Measurements from ENCODE around the gene LRFN3. TPM values are rescaled to one million over a fixed set of nuclear protein-coding genes. Genes with fewer than 3 reads are reported as not detected.
"Not testable (repeated sequence)": the region's sequence is repeated elsewhere in the genome, so short reads cannot be mapped to it uniquely, and the experiment has no call there.

LRFN3 gene
- total RNA-seq, 1 donor from 2014 or later: 10.8 TPM

- no peak overlapping the region for H3K4me3 Mint-ChIP-seq (ENCODE audit: low read depth)
- intact Hi-C loops (cut with micrococcal nuclease): no loop called here
- no peaks in the 10 kb centered on the region for H3K27me3 Mint-ChIP-seq (ENCODE audit: low read depth)
- peaks cover 3% of the 10 kb centered on the region for H3K4me1 Mint-ChIP-seq (ENCODE audit: low read depth)
- H3K36me3 Mint-ChIP-seq (ENCODE audit: low read depth): peaks cover 5% of the 10 kb centered on the region
- no peaks in the 10 kb centered on the region for H3K9me3 Mint-ChIP-seq
- DNase-seq (ENCODE audit: low spot score): no peak
- H3K27ac Mint-ChIP-seq: no peak overlapping the region
Measured at GRCh38 chr19:35946203-35946602, 10.0 kb downstream of the LRFN3 start.

GRCh38 chr19:35949131-35949530 lies 13.0 kb downstream of the LRFN3 start:
- intact Hi-C loops (cut with micrococcal nuclease): no loop called here
- no peak overlapping the region for H3K4me3 Mint-ChIP-seq (ENCODE audit: low read depth)
- peaks cover 23% of the 10 kb centered on the region for H3K4me1 Mint-ChIP-seq (ENCODE audit: low read depth)
- no peaks in the 10 kb centered on the region for H3K27me3 Mint-ChIP-seq (ENCODE audit: low read depth)
- no peak overlapping the region for H3K27ac Mint-ChIP-seq
- no peaks in the 10 kb centered on the region for H3K9me3 Mint-ChIP-seq
- DNase-seq (ENCODE audit: low spot score): no peak
- H3K36me3 Mint-ChIP-seq (ENCODE audit: low read depth): peaks cover 1% of the 10 kb centered on the region

- peaks cover 8% of the 10 kb centered on the region for H3K9me3 Mint-ChIP-seq
- peaks cover 29% of the 10 kb centered on the region for H3K4me1 Mint-ChIP-seq (ENCODE audit: low read depth)
- H3K4me3 Mint-ChIP-seq (ENCODE audit: low read depth): no peak overlapping the region
- no peak for DNase-seq (ENCODE audit: low spot score)
- H3K27ac Mint-ChIP-seq: no peak overlapping the region
- peaks cover 19% of the 10 kb centered on the region for H3K27me3 Mint-ChIP-seq (ENCODE audit: low read depth)
- intact Hi-C loops (cut with micrococcal nuclease): no loop called here
- H3K36me3 Mint-ChIP-seq (ENCODE audit: low read depth): peaks cover 7% of the 10 kb centered on the region
Measured at GRCh38 chr19:35955881-35956634, 19.9 kb downstream of the LRFN3 start.

- H3K4me1 Mint-ChIP-seq (ENCODE audit: low read depth): peaks cover 24% of the 10 kb centered on the region
- H3K9me3 Mint-ChIP-seq; H3K36me3 Mint-ChIP-seq (ENCODE audit: low read depth); H3K27ac Mint-ChIP-seq; DNase-seq (ENCODE audit: low spot score); intact Hi-C loops (cut with micrococcal nuclease); H3K4me3 Mint-ChIP-seq (ENCODE audit: low read depth): not testable (repeated sequence)
- H3K27me3 Mint-ChIP-seq (ENCODE audit: low read depth): peaks cover 19% of the 10 kb centered on the region
Measured at GRCh38 chr19:35957411-35957810, 21.2 kb downstream of the LRFN3 start.

- no peak for DNase-seq (ENCODE audit: low spot score)
- intact Hi-C loops (cut with micrococcal nuclease): loop anchor here (1.0 kb wide), 1 partner anchor 96 kb away; the partner anchor contains the start of genes THAP8 and WDR62
- H3K9me3 Mint-ChIP-seq: peaks cover 8% of the 10 kb centered on the region
- H3K27ac Mint-ChIP-seq: no peak overlapping the region
- peaks cover 21% of the 10 kb centered on the region for H3K27me3 Mint-ChIP-seq (ENCODE audit: low read depth)
- H3K4me1 Mint-ChIP-seq (ENCODE audit: low read depth): peaks cover 14% of the 10 kb centered on the region
- H3K36me3 Mint-ChIP-seq (ENCODE audit: low read depth): peaks cover 7% of the 10 kb centered on the region
- peak overlapping the region; percentile 60 for H3K4me3 Mint-ChIP-seq (ENCODE audit: low read depth)
Measured at GRCh38 chr19:35958660-35959039, 22.5 kb downstream of the LRFN3 start.

GRCh38 chr19:35959040-35959967 lies 23.1 kb downstream of the LRFN3 start:
- peak; percentile 64 for DNase-seq (ENCODE audit: low spot score)
- Mint-ChIP-seq H3K36me3 (ENCODE audit: low read depth) (peaks cover 7% of the 10 kb centered on the region), H3K27me3 (ENCODE audit: low read depth) (peaks cover 22% of the 10 kb centered on the region), H3K4me1 (ENCODE audit: low read depth) (peaks cover 8% of the 10 kb centered on the region), H3K9me3 (peaks cover 8% of the 10 kb centered on the region), H3K4me3 (ENCODE audit: low read depth) (no peak overlapping the region), H3K27ac (no peak overlapping the region)
- intact Hi-C loops (cut with micrococcal nuclease): loop anchor here (1.0 kb wide), 1 partner anchor 95 kb away; the partner anchor contains the start of genes THAP8 and WDR62

- no peak overlapping the region for H3K27ac Mint-ChIP-seq
- peaks cover 22% of the 10 kb centered on the region for H3K27me3 Mint-ChIP-seq (ENCODE audit: low read depth)
- no peak overlapping the region for H3K4me3 Mint-ChIP-seq (ENCODE audit: low read depth)
- intact Hi-C loops (cut with micrococcal nuclease): loop anchor here (1.0 kb wide), 1 partner anchor 94 kb away; the partner anchor contains the start of genes THAP8 and WDR62
- peaks cover 8% of the 10 kb centered on the region for H3K9me3 Mint-ChIP-seq
- peaks cover 7% of the 10 kb centered on the region for H3K4me1 Mint-ChIP-seq (ENCODE audit: low read depth)
- H3K36me3 Mint-ChIP-seq (ENCODE audit: low read depth): peaks cover 7% of the 10 kb centered on the region
- DNase-seq (ENCODE audit: low spot score): no peak
Measured at GRCh38 chr19:35959968-35960320, 23.8 kb downstream of the LRFN3 start.

- Mint-ChIP-seq H3K27me3 (ENCODE audit: low read depth) (peaks cover 22% of the 10 kb centered on the region), H3K9me3 (peaks cover 8% of the 10 kb centered on the region), H3K4me1 (ENCODE audit: low read depth) (peaks cover 4% of the 10 kb centered on the region), H3K27ac (no peak overlapping the region), H3K36me3 (ENCODE audit: low read depth) (peaks cover 7% of the 10 kb centered on the region), H3K4me3 (ENCODE audit: low read depth) (peak overlapping the region; percentile 11)
- intact Hi-C loops (cut with micrococcal nuclease): no loop called here
- DNase-seq (ENCODE audit: low spot score): no peak
Measured at GRCh38 chr19:35960432-35960972, 24.3 kb downstream of the LRFN3 start.

GRCh38 chr19:35963514-35963913 lies 27.3 kb downstream of the LRFN3 start:
- intact Hi-C loops (cut with micrococcal nuclease): no loop called here
- peaks cover 3% of the 10 kb centered on the region for H3K4me1 Mint-ChIP-seq (ENCODE audit: low read depth)
- H3K27me3 Mint-ChIP-seq (ENCODE audit: low read depth): peaks cover 13% of the 10 kb centered on the region
- no peak overlapping the region for H3K27ac Mint-ChIP-seq
- no peak overlapping the region for H3K4me3 Mint-ChIP-seq (ENCODE audit: low read depth)
- H3K9me3 Mint-ChIP-seq: no peaks in the 10 kb centered on the region
- DNase-seq (ENCODE audit: low spot score): peak; percentile 35
- H3K36me3 Mint-ChIP-seq (ENCODE audit: low read depth): no peaks in the 10 kb centered on the region

GRCh38 chr19:35966771-35967170 lies 30.6 kb downstream of the LRFN3 start:
- Mint-ChIP-seq H3K4me1 (ENCODE audit: low read depth) (peaks cover 2% of the 10 kb centered on the region), H3K27ac (no peak overlapping the region), H3K9me3 (no peaks in the 10 kb centered on the region), H3K4me3 (ENCODE audit: low read depth) (no peak overlapping the region), H3K36me3 (ENCODE audit: low read depth) (no peaks in the 10 kb centered on the region), H3K27me3 (ENCODE audit: low read depth) (peaks cover 3% of the 10 kb centered on the region)
- intact Hi-C loops (cut with micrococcal nuclease): no loop called here
- no peak for DNase-seq (ENCODE audit: low spot score)

- Mint-ChIP-seq H3K9me3 (no peaks in the 10 kb centered on the region), H3K27me3 (ENCODE audit: low read depth) (peaks cover 2% of the 10 kb centered on the region), H3K4me1 (ENCODE audit: low read depth) (peaks cover 2% of the 10 kb centered on the region), H3K27ac (no peak overlapping the region), H3K4me3 (ENCODE audit: low read depth) (no peak overlapping the region), H3K36me3 (ENCODE audit: low read depth) (no peaks in the 10 kb centered on the region)
- no peak for DNase-seq (ENCODE audit: low spot score)
- intact Hi-C loops (cut with micrococcal nuclease): no loop called here
Measured at GRCh38 chr19:35973487-35973886, 37.3 kb downstream of the LRFN3 start.

- no peaks in the 10 kb centered on the region for H3K9me3 Mint-ChIP-seq
- H3K4me1 Mint-ChIP-seq (ENCODE audit: low read depth): no peaks in the 10 kb centered on the region
- H3K36me3 Mint-ChIP-seq (ENCODE audit: low read depth): no peaks in the 10 kb centered on the region
- no peak overlapping the region for H3K27ac Mint-ChIP-seq
- intact Hi-C loops (cut with micrococcal nuclease): no loop called here
- H3K27me3 Mint-ChIP-seq (ENCODE audit: low read depth): peaks cover 2% of the 10 kb centered on the region
- DNase-seq (ENCODE audit: low spot score): no peak
- no peak overlapping the region for H3K4me3 Mint-ChIP-seq (ENCODE audit: low read depth)
Measured at GRCh38 chr19:35975608-35976214, 39.5 kb downstream of the LRFN3 start.
